T follicular helper cell (primary cell): ENCODE measurements around the gene ARRDC1.
"Not testable (repeated sequence)": the region's sequence is repeated elsewhere in the genome, so short reads cannot be mapped to it uniquely, and the experiment has no call there.

Source experiments
- DNase-seq: peaks from one replicate; pipeline ENCODE4 v3.0.0-alpha.2; 2020; ENCODE audit warnings: low read depth

Gene ARRDC1

GRCh38 chr9:137586854-137587253 is 18.6 kb upstream of the ARRDC1 start:
- DNase-seq, result no peak

- no peak for DNase-seq
Observed at GRCh38 chr9:137588311-137588710, 17.2 kb upstream of the ARRDC1 start.

- DNase-seq, result no peak
Observed at GRCh38 chr9:137588891-137589290, 16.6 kb upstream of the ARRDC1 start.

- DNase-seq, result no peak
Observed at GRCh38 chr9:137589441-137590122, 15.9 kb upstream of the ARRDC1 start.

GRCh38 chr9:137590123-137590468 is 15.4 kb upstream of the ARRDC1 start:
- no peak for DNase-seq

GRCh38 chr9:137590469-137591383 is 14.8 kb upstream of the ARRDC1 start, which contains the start of gene ZMYND19:
ZMYND19 (minus strand) TSS chr9:137590512; CDS start chr9:137590263, 249 bp downstream.
- peak; percentile 85 for DNase-seq

- no peak for DNase-seq
Observed at GRCh38 chr9:137592767-137593166, 12.7 kb upstream of the ARRDC1 start.

GRCh38 chr9:137593176-137593575 is 12.3 kb upstream of the ARRDC1 start:
- no peak for DNase-seq

- DNase-seq, result not testable (repeated sequence)
Observed at GRCh38 chr9:137596577-137596976, 8.9 kb upstream of the ARRDC1 start.

GRCh38 chr9:137598943-137599342 is 6.5 kb upstream of the ARRDC1 start:
- DNase-seq, result no peak

- no peak for DNase-seq
Observed at GRCh38 chr9:137602661-137603060, 2.8 kb upstream of the ARRDC1 start.

GRCh38 chr9:137603879-137604278 is 1.6 kb upstream of the ARRDC1 start:
- no peak for DNase-seq

- DNase-seq, result no peak
Observed at GRCh38 chr9:137604345-137605086, 970 bp upstream of the ARRDC1 start.

- no peak for DNase-seq
Observed at GRCh38 chr9:137606005-137606621, 627 bp downstream of the ARRDC1 start.

- no peak for DNase-seq
Observed at GRCh38 chr9:137606734-137607138, 1.2 kb downstream of the ARRDC1 start.

GRCh38 chr9:137607141-137607857 is 1.8 kb downstream of the ARRDC1 start:
- no peak for DNase-seq

- DNase-seq, result no peak
Observed at GRCh38 chr9:137610944-137611343, 5.5 kb downstream of the ARRDC1 start.

GRCh38 chr9:137611623-137612609 is 6.4 kb downstream of the ARRDC1 start:
- DNase-seq, result no peak

GRCh38 chr9:137612741-137613142 is 7.3 kb downstream of the ARRDC1 start:
- no peak for DNase-seq

- DNase-seq, result no peak
Observed at GRCh38 chr9:137613259-137613658, 7.8 kb downstream of the ARRDC1 start.
